ENCODE results near the gene SPAAR.
A peak's percentile ranks its signal among the peaks of the same experiment; 100 is the strongest.
"Not testable (repeated sequence)": the region's sequence is repeated elsewhere in the genome, so short reads cannot be mapped to it uniquely, and the experiment has no call there.

Gene SPAAR

DNA sequence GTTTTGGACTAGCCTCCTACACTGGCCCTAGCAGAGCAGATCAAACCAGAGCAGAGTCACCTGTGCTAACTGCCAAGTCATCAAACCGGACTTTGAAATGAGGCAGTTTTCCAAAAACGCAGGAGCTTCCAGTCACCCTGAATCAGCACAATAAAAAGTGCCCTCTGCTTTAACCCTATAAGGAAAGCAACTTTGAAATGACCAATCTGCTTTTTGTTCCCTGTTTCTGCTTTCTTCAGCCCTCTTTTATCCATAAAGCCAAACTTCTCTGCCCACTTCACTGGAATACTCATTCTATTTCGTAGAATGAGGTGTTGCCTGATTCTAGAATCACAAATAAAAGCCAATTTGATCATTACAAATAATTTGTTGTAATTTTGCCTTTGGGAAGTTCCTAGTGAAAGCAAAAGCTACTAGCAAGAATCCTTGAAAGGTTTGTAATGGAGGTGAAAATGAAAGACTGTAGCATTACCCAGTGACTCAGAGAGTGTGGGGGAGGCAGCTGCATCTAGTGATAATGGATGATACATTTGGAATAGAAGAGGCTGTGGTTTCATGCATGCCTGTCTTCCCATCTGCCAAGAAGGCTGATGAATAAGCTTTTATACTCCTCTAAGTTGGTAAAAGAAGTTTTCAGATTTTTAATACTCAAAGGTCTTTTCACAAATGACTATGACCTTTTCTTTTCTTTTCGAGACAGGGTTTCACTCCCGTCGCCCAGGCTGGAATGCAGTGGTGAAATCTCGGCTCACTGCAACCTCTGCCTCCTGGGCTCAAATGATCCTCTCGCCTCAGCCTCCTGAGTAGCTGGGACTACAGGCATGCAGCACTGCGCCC, 14.9 kb downstream of the SPAAR start:
- no peak for DNase-seq

DNA sequence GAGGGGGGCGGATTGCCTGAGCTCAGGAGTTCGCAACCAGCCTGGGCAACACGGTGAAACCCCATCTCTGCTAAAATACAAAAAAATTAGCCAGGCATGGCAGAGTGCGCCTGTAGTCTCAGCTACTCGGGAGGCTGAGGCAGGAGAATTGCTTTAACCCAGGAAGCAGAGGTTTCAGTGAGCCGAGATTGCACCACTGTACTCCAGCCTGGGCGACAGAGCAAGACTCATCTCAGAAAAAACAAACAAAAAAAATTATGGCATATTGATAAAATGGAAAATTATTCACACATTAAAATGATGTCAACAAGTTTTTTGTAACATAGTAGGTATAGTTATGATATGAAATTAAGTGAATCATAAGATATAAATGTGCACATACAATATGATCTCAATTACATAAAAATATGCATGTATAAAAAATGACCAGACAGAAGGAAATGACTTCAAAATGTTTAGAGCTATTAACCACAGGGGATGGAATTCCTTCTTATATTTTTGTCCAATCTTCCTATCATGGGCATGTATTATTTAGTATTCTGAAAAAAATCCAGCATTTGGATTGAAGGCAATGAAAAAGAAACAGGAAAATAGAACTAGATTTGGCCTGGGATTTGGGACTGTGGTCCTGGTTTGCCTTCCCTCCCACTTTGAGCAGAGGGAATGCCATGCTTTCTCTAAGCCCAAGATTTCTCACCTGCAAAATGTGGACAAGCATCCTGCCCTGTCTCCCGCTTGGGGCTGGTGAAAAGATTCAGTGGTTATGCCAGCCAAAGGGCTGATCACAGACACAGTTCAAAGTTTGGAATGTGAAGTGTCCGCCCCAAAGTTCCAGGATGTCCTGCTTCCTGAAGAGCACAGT, 19.5 kb downstream of the SPAAR start:
- no peak for DNase-seq

DNA sequence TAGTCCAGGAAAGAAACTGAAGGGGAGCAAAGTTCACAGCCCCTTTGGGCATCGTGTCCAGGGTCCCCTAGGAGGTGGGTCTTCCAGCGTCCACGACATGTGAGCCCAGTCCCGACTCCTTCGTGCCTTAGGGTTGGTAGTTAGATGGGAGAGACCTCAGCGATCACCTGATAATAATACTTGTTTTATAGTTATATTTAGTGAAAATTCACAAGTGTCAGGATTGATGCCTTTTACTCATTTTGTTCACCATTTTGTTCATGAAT, 20.1 kb downstream of the SPAAR start:
- no peak for DNase-seq

DNA sequence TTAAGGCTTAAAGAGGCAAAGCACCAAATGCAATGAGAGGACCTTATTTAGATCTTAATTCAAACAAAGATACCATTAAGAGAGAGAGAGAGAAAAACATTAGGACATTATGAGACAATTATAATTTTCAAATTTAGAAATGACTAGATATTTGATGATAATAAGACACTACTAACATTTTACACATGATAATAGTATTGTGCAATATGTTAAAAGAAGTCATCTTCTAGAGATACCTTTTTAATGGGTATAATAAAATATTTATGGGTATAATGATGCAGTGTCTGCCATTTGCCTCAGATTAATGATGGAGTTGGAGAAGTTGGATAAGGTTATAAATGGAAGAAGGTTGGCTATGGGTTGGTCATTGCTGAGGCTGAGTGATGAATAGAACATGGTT, 21.2 kb downstream of the SPAAR start:
- DNase-seq = no peak

DNA sequence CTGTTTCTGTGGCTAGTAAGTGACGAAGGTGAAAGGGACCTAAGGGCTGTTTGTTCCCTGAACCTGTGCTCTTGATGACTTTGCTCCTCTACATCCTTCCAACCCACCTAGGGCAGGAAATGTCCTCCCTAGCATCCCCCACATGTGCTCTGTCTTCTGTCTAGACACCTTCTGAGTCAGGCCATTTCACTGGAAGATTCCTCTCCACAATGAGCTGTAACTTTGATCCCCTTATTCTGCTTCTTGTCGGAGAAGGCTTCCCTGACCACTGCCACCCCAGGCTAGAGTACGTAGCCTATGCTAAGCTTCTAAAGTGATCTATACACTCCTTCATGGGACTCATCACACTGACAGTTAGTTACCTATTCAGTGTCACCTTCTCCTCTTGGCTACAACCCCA, 21.7 kb downstream of the SPAAR start:
- DNase-seq = no peak

DNA sequence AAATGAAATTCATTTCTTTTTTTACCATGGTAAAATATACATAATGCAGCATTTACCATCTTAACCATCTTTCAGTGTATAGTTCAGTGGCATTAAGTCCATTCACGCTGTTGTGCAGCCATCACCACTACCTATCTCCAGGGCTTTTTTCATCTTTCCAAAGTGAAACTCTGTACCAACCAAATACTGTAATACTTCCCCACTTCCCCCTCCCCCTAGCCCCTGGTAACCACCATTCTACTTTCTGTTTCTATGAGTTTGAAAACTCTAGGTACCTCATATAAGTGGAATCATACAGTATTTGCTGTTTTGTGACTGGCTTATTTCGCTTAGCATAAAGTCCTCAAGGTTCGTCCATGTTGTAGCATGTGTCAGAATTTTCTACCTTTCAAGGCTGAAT, 23.4 kb downstream of the SPAAR start:
- DNase-seq = peak; percentile 44

DNA sequence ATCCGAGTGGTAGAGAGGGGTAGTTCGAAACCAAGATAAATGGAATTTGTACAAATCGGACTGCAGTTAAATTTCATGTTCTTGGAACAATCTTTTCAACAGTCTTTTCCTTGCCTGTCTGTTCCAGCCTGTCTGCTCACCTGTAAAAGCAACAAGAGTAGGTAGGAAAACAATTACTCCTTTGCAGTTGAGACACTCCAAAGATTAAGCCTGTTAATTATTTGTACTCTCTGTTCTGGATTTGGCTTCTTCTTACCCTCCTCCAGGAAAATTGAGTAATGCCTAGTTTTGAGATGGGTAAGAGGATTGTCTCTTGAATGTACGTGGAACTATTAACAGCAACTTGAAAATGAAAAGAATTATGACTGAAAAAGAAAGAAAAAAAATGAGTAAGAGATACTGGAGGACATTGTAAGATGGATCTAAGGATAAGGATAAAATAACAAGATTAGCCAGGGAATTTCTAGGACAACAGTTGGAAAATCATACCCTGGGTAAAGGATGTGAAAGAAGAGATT, 24.3 kb downstream of the SPAAR start:
- DNase-seq = no peak

DNA sequence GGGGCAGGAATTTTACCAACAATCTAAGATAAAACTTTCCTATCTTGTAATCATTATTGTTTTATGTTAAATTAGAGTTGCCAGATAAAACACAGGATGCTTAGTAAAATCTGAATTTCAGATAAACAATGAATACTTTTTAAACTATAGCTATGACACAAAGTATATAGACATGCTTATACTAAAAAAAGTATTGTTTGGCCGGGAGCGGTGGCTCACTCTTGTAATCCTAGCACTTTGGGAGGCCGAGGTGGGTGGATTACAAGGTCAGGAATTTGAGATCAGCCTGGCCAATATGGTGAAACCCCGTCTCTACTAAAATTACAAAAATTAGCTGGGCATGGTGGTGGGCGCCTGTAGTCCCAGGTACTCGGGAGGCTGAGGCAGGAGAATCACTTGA, 24.8 kb downstream of the SPAAR start:
- not testable (repeated sequence) for DNase-seq

DNA sequence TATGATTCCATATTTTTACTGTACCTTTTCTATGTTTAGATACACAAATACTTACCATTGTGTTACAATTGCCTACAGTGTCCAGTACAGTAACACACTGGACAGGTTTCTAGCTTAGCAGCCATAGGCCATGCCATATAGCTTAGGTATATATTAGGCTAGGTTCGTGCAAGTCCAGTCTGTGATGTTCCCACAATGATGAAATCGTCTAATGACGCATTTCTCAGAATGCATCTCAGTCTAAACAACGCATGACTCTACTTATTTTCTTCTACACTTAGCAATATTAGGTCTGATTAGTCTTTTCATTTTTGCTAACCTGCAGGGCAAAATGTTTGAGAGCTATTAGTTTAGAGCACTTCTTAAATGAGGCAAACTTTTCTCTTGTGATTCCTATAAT, 26.0 kb downstream of the SPAAR start:
- no peak for DNase-seq

DNA sequence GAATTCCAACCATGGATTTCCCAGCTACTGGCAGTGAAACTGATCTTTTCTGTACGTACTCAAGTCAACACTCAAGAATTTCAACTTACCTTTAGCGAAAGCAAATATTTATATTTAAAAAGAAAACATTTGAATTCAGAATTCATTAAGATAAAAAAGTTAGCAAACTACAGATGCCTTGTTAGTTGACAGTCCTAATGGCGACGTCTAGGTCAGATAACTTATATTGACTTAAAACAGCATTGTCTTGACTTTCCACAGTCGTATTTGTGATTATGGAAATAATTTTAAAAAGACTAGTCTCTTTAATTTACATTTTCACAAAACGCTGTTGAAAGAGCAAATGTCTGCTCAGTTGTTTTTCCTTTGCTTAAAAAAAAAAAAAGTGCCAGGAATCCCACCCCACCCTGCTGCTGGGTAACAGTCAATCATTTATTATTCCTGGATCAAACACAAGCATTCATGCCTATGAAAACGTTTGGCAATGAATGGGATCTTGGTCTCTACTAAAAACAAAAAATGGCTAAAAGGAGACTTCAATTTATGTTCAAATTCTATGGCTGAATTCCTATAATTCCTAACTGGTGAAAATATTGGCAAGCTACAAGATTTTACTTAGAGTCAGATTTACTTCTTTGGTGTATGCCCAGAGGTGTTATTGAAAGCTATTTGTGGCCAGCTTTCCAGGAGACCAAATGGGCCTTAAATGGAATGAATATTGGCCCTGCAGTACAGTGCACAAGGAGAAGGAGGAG, 26.6 kb downstream of the SPAAR start:
- no peak for DNase-seq

DNA sequence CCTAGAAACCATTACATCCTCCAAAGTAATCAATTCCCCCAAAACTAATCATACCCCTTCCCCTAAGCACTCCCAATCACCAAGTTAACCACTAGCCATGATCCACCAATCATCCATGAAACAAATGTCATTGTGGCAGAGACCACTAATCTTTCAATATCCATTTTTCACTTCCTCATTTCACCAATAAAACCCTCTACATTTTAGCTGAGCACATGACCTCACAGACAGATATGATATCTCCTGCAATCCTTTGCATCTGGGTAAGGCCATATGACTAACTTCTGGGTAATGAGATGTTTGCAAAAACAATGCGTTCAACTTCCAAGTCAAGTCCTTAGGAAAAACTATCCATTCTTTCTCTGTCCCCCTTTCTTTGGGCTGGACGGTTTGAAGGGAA, 27.9 kb downstream of the SPAAR start:
- no peak for DNase-seq

DNA sequence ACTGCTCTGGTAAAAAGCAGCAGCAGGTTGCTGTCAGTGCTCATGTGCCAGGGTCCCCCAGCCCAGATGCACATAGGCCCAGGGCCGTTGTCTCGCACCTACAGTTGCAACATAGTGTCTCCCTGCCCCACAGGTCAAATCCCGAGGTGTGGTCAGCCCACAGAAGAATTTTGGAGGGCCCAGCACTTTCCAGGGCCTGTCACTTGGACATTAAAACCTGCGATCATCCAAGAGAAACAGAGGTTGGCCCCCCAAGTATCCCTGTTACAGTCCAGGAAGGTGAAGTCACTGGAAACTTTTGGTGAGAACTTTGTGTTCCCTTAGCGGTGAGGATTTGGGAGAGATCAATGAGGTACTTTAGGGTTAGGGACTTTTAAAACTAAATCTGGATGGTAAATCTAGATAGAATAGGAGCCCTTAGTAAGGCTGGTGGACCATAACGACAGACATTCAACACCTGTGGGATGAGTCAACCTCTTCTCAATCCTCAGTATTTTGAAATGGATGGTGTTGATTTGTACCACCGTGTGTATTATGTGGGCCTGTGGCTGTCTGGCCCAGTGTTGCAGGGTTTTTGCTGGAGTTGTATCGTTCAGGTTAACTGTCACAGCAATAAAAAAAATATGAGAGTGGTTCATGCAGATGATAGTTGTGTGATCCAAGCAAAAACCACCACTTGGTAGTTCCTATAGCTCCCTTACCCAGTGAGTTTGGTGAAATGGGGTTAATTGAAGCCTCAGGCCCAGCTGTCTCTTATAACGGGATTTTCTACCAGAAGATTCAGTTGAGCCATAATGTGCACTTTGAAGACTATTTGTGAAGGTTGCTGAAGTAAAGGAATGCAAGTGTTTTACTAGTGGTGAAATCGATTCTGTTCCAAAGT, 29.4 kb downstream of the SPAAR start:
- DNase-seq = no peak

DNA sequence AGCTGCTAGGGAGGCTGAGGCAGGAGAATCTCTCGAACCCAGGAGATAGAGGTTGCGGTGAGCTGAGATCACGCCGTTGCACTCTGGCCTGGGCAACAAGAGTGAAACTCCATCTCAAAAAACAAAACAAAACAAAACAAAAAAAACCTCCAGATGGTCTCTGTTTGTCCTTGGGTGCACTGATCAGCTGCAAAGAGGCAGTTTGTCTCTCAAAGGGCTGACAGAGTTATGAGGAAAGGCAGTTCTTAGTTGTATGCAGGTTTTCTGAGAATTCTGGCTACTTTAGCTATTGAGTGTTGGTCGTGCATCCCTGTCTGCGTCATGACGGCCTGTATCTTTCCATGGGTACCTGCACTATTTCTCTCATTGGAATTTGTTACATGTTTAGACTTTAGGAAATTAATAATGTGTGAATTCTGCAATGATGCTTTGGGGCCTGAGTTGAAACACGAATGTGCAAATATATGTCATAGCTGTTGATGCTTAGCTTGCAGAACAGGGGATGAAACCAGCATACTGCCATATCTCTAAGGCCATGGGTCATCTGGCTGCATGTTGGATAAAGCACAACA, 30.5 kb downstream of the SPAAR start:
- no peak for DNase-seq

DNA sequence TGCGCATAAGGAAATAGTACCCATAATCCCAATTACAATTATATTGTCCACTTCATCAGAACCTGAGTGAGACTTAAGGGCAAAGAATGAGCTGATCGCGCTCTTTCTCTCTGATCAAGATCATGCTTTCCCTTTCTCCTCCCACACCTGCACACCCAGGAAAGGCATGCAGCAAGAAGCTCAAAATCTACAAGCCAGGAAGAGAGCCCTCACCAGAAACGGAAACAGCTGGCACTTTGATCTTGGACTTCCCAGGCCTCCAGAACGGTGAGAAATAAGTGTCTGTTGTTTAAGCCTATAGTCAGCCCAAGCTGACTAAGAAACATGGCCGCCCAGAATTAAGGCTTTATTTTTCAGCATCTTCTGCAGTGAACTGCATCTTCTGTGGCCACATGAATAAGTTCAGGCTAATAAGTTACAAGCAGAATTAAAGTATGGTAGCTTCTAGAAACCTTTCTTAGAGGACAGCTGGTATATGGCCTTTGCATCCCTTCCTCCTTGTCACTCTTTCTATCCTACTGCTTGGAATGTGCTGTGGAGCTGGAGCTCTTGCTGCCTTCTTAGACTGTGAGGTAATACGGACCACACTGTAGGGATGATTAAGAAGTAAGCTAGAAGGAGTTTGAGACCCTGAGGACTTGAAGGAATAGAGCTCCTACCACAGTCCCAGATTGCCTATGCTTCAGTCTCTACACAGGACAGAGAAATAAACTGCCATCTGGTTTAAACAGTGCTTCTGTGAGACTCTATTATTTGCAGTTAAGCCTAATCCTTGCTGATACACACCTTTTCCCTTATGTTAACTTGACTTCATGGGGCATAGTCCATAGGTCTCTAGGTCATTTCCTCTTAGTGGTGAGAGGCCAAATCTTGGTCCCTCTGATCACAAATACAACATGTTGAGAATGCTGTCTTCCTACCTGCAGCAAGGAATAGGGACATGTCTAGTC, 31.4 kb downstream of the SPAAR start:
- peak; percentile 71 for DNase-seq

DNA sequence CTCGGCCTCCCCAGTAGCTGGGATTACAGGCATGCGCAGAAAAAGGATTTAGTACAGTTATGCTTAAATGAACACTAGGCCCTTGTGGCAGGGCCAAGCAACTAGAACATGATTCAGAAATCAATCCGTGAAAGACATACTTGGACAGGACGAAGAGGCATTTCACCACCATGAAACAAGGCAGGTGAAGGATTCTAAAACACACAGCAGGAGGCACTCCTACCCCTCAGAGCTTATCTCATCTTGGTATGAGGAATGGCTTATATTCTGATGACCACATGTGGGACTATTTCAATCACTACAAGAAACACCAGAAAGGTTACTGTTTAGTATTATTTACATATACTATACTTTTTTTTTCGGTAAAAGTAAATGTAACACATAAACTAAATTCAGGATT, 33.0 kb downstream of the SPAAR start:
- no peak for DNase-seq

DNA sequence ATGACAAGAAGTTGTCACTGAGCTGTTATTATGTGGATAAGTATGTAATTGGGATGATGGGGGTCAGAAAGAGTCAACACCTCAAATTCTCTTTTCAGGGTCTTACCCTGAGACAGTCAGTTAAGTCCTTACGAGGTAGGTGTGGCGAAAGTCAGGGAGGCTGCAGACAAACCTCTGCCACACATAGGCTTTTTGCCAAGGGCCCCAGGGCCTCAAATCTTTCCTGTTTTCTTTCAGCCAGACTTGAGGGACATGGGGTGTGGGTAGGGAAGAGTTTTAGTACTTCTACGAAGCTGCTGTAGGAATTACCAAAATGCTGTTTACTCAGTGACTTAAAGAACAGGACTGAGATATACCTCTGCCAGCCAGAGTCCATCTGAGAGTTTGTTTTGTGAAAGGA, 34.9 kb downstream of the SPAAR start:
- no peak for DNase-seq

DNA sequence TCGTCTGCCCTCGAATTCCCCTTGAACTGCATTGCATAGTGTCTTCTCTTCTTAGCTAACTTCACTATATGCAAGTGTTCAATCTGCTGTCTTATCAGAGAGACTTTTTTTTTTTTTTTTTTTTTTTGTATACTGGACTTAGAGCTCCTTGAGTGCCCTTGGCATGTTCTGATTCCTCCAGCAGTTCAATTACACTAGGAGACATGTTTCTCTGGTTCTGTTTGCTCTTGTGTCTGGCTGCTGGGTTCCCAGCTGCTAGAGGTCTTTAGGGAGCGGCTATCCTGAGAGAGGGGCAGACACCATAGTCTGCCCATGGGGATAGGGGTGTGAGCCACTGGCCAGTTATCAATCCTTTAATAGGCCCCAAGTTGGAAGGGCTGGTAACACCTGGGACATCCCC, 35.6 kb downstream of the SPAAR start:
- DNase-seq = no peak

DNA sequence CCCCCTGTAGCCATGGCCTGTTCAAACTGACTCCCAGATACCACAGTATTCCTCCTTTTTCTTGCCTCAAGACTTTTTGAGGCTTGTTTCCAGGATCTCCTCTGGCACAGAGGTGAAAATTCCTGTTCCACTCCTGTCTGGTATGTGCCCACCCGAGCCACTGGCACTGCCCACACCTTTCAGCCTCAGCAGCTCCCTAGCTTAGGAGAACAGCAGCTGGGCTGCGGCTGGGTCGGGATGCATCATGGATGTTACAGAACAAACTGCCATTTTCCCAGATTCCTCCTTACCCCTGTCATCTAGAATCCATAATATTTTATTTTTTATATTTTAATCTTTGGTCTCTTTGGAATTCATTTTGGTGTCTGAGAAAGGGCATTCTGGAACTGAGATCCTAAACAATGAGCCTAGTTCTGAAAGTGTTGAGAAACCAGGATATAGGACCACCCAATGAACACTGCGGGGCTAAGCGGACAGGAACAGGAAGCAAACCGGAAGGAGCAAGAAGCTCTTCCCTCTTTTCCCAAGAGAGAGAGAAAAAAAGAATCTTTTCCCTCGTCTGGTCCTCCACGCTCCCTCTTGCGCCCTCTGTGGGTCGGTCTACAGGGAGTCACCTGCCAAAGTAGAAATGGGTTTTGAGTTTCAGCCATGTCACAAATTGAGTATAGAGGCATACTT, 36.2 kb downstream of the SPAAR start:
- DNase-seq = peak; percentile 82

DNA sequence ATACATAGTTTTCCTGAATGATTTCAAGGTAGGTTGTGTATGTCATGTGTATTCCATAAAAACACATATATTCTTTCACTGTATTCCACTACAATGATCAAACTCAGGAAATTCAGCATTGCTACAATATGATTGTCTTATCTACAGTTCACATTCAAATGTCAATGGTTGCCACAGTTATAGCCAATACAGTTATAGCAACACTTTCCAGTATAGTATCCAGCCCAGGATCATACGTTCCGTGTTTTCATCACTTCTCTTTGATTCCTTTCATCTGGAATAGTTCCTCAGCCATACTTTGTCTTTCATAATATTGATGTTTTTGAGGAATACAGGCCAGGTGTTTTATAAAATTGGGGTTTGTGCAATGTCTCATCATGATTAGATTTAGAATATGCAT, 39.2 kb downstream of the SPAAR start:
- DNase-seq = no peak

DNA sequence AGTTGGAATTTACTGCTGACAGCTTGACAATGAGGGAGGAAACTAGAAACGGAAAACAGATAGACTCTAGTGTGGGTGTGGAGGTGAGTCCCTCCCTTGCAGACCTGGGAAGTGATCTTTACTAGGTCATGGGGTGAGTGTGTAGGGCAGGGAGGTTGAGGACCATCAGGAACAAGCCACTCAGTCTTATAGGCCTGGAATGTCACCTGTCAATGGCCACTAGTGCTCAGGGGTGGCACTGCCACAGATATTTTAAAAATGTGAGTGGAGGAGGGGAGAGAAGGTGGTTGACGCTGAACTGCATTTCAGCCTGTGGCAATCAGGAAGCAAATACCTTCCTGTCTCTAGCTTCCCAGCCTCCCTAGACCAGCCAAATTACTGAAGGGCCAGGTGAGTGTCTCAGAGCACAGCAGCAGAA, 39.6 kb downstream of the SPAAR start:
- no peak for DNase-seq

Measured in CD4-positive, alpha-beta T cell treated with Interleukin-6 for 4 hours (primary cell).